Activated CD4-positive, alpha-beta memory T cell treated with anti-CD3 and anti-CD28 coated beads for 36 hours (primary cell): ENCODE measurements around the gene KRTAP17-1. TPM values are rescaled to one million over a fixed set of nuclear protein-coding genes. Genes with fewer than 3 reads are reported as not detected.
"Not testable (repeated sequence)": the region's sequence is repeated elsewhere in the genome, so short reads cannot be mapped to it uniquely, and the experiment has no call there.

Experiments used
- CTCF ChIA-PET: fragments of 350-600 bp; sonication (Branson Sonifier 250); formaldehyde crosslinking; loops from one replicate; lab custom pipeline; 2021; ENCODE audit warnings: antibody characterized with exemption, inconsistent platforms; lab: Charles Lee
- POLR2A ChIA-PET: fragments of 350-600 bp; sonication (Branson Sonifier 250); formaldehyde crosslinking; loops from one replicate; lab custom pipeline; 2021; ENCODE audit warnings: antibody characterized with exemption; lab: Charles Lee
- DNase-seq: peaks from one replicate; pipeline ENCODE4 v3.0.0-alpha.2; 2020
- H3K27ac Mint-ChIP-seq: one replicate; pipeline ENCODE4 v1.8.0; 2021; ENCODE audit warnings: mixed read lengths
- H3K27me3 Mint-ChIP-seq: one replicate; pipeline ENCODE4 v1.8.0; 2021; ENCODE audit warnings: mixed read lengths
- H3K36me3 Mint-ChIP-seq: one replicate; pipeline ENCODE4 v1.8.0; 2021; ENCODE audit warnings: mixed read lengths
- H3K4me1 Mint-ChIP-seq: one replicate; pipeline ENCODE4 v1.8.0; 2021; ENCODE audit warnings: low read depth, mixed read lengths
- H3K4me3 Mint-ChIP-seq: one replicate; pipeline ENCODE4 v1.8.0; 2021; ENCODE audit warnings: mild to moderate bottlenecking, mixed read lengths
- H3K9me3 Mint-ChIP-seq: one replicate; pipeline ENCODE4 v1.8.0; 2021; ENCODE audit warnings: mixed read lengths
- intact Hi-C: fragments of 100-400 bp; cut with micrococcal nuclease; formaldehyde crosslinking; loops from one replicate; pipeline ENCODE4 v1.15.1; 2023
- total RNA-seq, 2 experiments: library from RNA; stranded (reverse); gene quantifications; one replicate each; pipeline ENCODE4 v1.2.3, GENCODE V29; 2021

The KRTAP17-1 gene
- total RNA-seq: not detected

DNA sequence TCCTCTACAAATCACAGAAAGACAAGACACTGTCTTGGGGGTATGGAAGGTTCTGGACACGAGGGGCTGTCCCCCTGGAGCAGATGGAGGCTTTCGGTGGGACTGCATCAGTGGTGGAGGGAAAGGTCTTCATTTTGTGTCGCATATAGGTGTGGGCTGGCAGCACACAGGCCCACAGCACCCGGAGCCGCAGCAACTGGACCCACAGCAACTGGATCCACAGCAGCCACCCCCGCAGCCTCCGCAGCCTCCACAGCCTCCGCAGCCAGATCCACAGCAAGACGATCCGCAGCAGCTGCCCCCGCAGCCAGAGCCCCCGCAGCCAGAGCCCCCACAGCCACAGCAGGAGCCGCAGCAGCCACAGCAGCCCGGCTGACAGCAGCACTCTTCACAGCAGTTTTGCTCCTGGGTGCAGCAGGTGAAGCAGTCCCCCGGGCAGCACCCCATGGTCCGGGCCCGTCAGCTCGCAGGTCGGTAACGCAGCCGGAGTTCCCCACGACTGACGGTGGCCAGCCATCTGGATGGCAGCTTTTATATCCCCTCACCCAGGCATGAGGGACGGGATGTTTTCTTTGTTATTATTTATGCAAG lies at the start of gene KRTAP17-1:
TSS of gene KRTAP17-1 (minus strand) at position 507 of the 591 bp plus-strand sequence. CDS start at position 447, 60 bp downstream.
- POLR2A ChIA-PET: no interaction called here
- Mint-ChIP-seq H3K4me1 (peaks cover 10% of the 10 kb centered on the region), H3K9me3 (peaks cover 9% of the 10 kb centered on the region), H3K36me3 (peaks cover 6% of the 10 kb centered on the region), H3K4me3 (no peak within 1 kb of the TSS), H3K27ac (no peak within 1 kb of the TSS), H3K27me3 (no peaks in the 10 kb centered on the region)
- DNase-seq: no peak
- intact Hi-C loops: no loop called here
- CTCF ChIA-PET: no interaction called here

- Mint-ChIP-seq H3K4me1 (peaks cover 5% of the 10 kb centered on the region), H3K9me3 (no peaks in the 10 kb centered on the region), H3K4me3 (no peak overlapping the region), H3K27ac (no peak overlapping the region), H3K36me3 (no peaks in the 10 kb centered on the region), H3K27me3 (no peaks in the 10 kb centered on the region)
- DNase-seq: no peak
- CTCF ChIA-PET: no interaction called here
- POLR2A ChIA-PET: no interaction called here
- intact Hi-C loops: no loop called here
Observed at GRCh38 chr17:41363881-41364280, 48.4 kb upstream of the KRTAP17-1 start.

DNA sequence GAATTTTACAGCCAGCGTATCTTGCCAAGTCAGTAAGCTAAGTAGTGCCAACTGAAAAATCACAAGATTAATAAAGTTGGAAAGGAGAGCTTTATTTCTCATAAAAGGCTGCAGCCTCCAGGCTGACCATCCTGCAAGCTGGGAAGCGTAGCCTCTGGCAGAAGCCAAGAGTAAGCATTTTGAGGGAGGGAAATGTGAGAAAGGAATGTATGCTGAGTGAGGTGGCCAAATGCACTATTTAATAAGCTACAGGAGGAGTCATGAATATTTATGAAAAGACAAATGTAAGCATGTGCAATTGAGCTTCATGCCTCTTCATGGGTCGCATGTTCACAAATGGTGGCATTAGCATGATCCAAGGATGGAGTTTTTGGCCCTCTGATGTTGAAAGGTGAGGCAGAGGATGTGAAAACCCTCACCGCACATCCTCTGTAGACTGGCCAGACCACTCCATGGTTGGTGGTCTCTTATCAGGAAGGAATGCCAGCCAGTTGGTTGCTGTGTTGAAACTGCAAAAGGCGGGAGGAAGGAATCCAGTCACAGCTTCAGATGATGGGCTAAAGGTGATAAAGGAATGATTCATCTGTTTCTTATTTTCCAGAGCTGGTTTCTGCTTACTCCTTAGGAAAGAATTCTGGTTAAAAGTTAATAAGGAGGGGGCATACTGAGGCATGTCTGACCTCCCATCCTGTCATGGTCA lies 44.9 kb upstream of the KRTAP17-1 start:
- ChIA-PET POLR2A (no interaction called here), CTCF (no interaction called here)
- H3K27me3 Mint-ChIP-seq: no peaks in the 10 kb centered on the region
- H3K36me3 Mint-ChIP-seq: no peaks in the 10 kb centered on the region
- no peak for DNase-seq
- no peak overlapping the region for H3K27ac Mint-ChIP-seq
- intact Hi-C loops: no loop called here
- H3K4me3 Mint-ChIP-seq: no peak overlapping the region
- H3K4me1 Mint-ChIP-seq: peaks cover 5% of the 10 kb centered on the region
- peaks cover 2% of the 10 kb centered on the region for H3K9me3 Mint-ChIP-seq

- no peak for DNase-seq
- Mint-ChIP-seq H3K4me3 (no peak overlapping the region), H3K36me3 (no peaks in the 10 kb centered on the region), H3K4me1 (peaks cover 14% of the 10 kb centered on the region), H3K27me3 (no peaks in the 10 kb centered on the region), H3K9me3 (peaks cover 2% of the 10 kb centered on the region), H3K27ac (no peak overlapping the region)
- intact Hi-C loops: no loop called here
- CTCF ChIA-PET: no interaction called here
- POLR2A ChIA-PET: no interaction called here
Observed at GRCh38 chr17:41354536-41354935, 39.0 kb upstream of the KRTAP17-1 start.

DNA sequence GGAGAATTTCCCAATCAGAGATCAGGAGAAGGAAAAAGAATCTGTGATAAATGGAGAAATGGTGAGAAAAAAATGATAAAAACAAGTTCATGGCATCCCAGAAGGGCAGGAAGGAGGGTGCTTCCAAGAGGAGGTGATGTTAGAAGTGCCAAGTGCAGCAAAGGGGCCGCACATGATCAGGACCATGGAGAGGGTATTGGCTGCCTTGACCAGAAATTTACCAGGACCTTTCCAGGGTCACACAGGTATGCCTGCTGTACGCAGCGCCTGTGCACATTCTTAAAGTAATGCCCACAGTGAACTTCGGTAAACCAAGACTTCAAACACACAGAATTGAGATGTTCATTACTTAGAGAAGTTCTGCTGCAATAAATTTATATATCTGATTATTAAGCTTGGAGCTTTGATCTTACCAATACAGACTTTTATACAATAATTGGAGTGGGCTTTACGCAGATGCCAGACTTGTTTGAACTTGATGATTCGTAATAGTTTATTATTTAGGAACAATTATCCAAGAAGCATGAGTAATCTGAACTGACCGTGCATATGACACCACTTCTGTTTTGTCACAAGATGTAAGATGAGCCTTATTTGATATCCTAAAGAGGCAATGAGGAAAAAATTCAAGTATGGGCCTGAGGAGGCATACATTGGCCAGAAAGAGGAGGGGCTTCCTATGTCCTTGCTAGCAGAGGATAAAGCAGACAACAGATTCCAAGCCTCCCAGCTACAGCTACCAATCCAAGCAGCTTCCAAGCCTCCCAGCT lies 37.3 kb upstream of the KRTAP17-1 start:
- intact Hi-C loops: no loop called here
- POLR2A ChIA-PET: no interaction called here
- peaks cover 14% of the 10 kb centered on the region for H3K4me1 Mint-ChIP-seq
- peaks cover 2% of the 10 kb centered on the region for H3K9me3 Mint-ChIP-seq
- DNase-seq: no peak
- H3K27ac Mint-ChIP-seq: no peak overlapping the region
- CTCF ChIA-PET: no interaction called here
- H3K36me3 Mint-ChIP-seq: no peaks in the 10 kb centered on the region
- H3K27me3 Mint-ChIP-seq: no peaks in the 10 kb centered on the region
- H3K4me3 Mint-ChIP-seq: no peak overlapping the region

- Mint-ChIP-seq H3K4me1 (peaks cover 14% of the 10 kb centered on the region), H3K9me3 (no peaks in the 10 kb centered on the region), H3K4me3 (no peak overlapping the region), H3K27me3 (no peaks in the 10 kb centered on the region), H3K27ac (no peak overlapping the region), H3K36me3 (no peaks in the 10 kb centered on the region)
- CTCF ChIA-PET: interaction anchor here (1.1 kb wide), 1 partner anchor 297 kb away, joined by 3 read pairs; no protein-coding TSS in a partner anchor
- POLR2A ChIA-PET: no interaction called here
- intact Hi-C loops: no loop called here
- no peak for DNase-seq
Observed at GRCh38 chr17:41351177-41351576, 35.7 kb upstream of the KRTAP17-1 start.

DNA sequence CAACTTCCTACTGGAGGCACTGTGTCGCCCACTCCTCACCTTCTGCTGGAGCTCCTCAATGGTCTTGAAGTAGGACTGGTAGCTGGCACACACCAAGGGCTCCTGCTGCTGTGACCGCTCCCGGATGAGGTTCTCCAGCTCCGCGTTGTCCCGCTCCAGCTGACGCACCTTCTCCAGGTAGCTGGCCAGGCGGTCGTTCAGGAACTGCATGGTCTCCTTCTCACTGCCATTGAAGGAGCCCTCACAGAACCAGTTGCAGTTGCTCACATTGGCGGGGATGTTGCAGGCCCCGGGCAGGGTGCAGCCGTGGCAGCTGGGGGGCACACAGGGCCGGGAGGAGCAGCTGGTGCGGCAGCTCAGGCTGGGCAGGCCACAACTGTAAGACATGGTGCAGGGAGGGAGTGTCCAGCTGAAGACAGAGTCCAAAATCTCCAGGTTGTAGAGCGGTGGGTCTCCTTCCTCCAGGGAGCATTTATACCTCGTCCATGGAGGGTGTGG lies 34.9 kb upstream of the KRTAP17-1 start, which contains the start of gene KRT33A:
TSS of gene KRT33A (minus strand) at position 448 of the 498 bp plus-strand sequence. CDS start at position 387, 61 bp downstream.
- H3K4me3 Mint-ChIP-seq, H3K27me3 Mint-ChIP-seq, DNase-seq, H3K9me3 Mint-ChIP-seq, intact Hi-C loops, POLR2A ChIA-PET, H3K27ac Mint-ChIP-seq, H3K36me3 Mint-ChIP-seq: not testable (repeated sequence)
- H3K4me1 Mint-ChIP-seq: peaks cover 14% of the 10 kb centered on the region
- CTCF ChIA-PET: interaction anchor here (2.0 kb wide), 1 partner anchor 28 kb away, joined by 6 read pairs; no protein-coding TSS in a partner anchor

DNA sequence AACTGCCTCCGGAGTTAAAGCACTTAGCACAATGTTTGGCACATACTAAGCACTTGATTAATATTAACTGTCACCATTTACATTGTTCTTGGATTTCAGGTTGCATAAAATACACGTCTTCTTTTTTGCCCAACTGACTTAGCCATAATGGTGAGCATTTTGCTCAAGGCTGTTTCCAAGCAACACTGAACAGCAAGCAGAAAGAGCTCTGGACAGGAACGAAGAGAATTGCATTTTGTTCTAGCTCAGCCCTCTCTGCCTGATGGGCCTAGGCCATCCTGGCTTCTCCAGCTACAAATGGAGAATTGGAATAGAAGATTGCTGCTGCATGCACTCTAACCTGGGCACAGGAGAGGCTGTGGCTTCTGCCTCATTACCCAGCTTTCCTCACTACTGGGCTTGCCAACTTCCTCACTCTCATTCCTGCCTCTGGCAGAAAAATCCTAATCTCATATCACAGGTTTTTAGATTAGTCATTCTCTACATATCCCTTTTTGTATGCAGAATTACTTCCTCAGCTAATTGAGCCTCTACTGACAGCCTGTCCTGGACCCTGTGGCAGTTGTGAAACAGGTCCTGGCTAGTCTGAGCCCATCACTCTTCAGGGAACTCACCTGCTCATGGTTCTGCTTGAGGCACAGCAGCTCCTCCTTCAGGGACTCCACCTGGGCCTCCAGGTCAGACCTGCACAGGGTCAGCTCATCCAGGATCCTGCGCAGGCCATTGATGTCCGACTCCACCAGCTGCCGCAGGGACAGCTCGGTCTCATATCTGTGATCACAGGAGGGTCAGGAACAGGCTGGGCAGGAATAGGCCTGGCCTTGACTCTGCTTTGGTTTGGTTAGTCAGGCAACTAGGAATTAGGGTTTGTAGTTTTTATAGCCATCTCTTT lies 32.6 kb upstream of the KRTAP17-1 start:
- Mint-ChIP-seq H3K27me3 (no peaks in the 10 kb centered on the region), H3K4me1 (peaks cover 19% of the 10 kb centered on the region), H3K9me3 (peaks cover 4% of the 10 kb centered on the region), H3K36me3 (peaks cover 5% of the 10 kb centered on the region), H3K4me3 (no peak overlapping the region), H3K27ac (no peak overlapping the region)
- ChIA-PET CTCF (interaction anchor here (1.1 kb wide), 1 partner anchor 315 kb away, joined by 3 read pairs; no protein-coding TSS in a partner anchor), POLR2A (no interaction called here)
- DNase-seq: no peak
- intact Hi-C loops: no loop called here

GRCh38 chr17:41346421-41346820 lies 30.9 kb upstream of the KRTAP17-1 start:
- peaks cover 24% of the 10 kb centered on the region for H3K4me1 Mint-ChIP-seq
- H3K36me3 Mint-ChIP-seq: peaks cover 12% of the 10 kb centered on the region
- H3K27me3 Mint-ChIP-seq, H3K4me3 Mint-ChIP-seq, H3K27ac Mint-ChIP-seq, intact Hi-C loops, DNase-seq, POLR2A ChIA-PET: not testable (repeated sequence)
- H3K9me3 Mint-ChIP-seq: peaks cover 13% of the 10 kb centered on the region
- CTCF ChIA-PET: interaction anchor here (1.5 kb wide), 2 partner anchors 17 to 317 kb away, joined by 3 to 5 read pairs; no protein-coding TSS in a partner anchor

DNA sequence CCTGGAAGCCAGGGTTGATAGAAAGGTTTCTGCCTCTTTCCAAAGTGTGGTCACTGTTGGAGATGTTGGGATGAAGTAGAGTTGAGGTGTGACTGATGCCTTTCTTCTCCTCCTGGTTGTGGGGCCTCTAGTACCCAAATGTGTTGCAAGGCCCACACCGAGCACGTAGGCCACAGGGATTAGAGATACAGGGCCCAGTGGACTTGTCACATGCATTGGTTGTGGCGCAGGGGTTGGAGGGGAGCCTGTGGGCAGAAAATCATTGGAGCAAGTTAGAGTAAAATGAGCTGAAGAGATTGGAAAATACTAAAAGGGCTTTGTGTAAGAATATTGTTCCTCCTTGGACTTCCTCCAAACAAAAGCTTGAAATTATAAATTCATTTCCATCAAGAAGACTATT lies 30.5 kb upstream of the KRTAP17-1 start:
- no peaks in the 10 kb centered on the region for H3K27me3 Mint-ChIP-seq
- ChIA-PET CTCF (interaction anchor here (1.5 kb wide), 2 partner anchors 16 to 317 kb away, joined by 3 to 5 read pairs; no protein-coding TSS in a partner anchor), POLR2A (no interaction called here)
- H3K9me3 Mint-ChIP-seq: peaks cover 13% of the 10 kb centered on the region
- no peak for DNase-seq
- H3K27ac Mint-ChIP-seq: no peak overlapping the region
- intact Hi-C loops: no loop called here
- no peak overlapping the region for H3K4me3 Mint-ChIP-seq
- H3K4me1 Mint-ChIP-seq: peaks cover 24% of the 10 kb centered on the region
- H3K36me3 Mint-ChIP-seq: peaks cover 12% of the 10 kb centered on the region

- H3K27ac Mint-ChIP-seq: no peak overlapping the region
- H3K4me3 Mint-ChIP-seq: no peak overlapping the region
- H3K27me3 Mint-ChIP-seq: peaks cover 1% of the 10 kb centered on the region
- ChIA-PET CTCF (no interaction called here), POLR2A (no interaction called here)
- intact Hi-C loops: loop anchor here (5.0 kb wide), 1 partner anchor 324 kb away; no protein-coding TSS in a partner anchor
- DNase-seq: no peak
- H3K36me3 Mint-ChIP-seq: peaks cover 12% of the 10 kb centered on the region
- H3K4me1 Mint-ChIP-seq: peaks cover 54% of the 10 kb centered on the region
- peaks cover 13% of the 10 kb centered on the region for H3K9me3 Mint-ChIP-seq
Observed at GRCh38 chr17:41343029-41343428, 27.5 kb upstream of the KRTAP17-1 start.
